Hepatocyte (in vitro differentiated cells): ENCODE measurements around the gene KIF27. TPM values are rescaled to one million over a fixed set of nuclear protein-coding genes. Genes with fewer than 3 reads are reported as not detected.

ENCODE experiments used
- DNase-seq: peaks from one replicate; pipeline ENCODE4 v3.0.0-alpha.2; 2016; ENCODE audit warnings: low spot score
- H2AFZ ChIP-seq: fragments of 200-600 bp; sonication (generic); 2 replicates; pipeline ENCODE4 v1.6.0; 2016; ENCODE audit warnings: antibody characterized with exemption, mild to moderate bottlenecking
- H3K27ac ChIP-seq: fragments of 200-600 bp; sonication (generic); 2 replicates; pipeline ENCODE4 v1.5.1; 2016; ENCODE audit warnings: mild to moderate bottlenecking
- H3K27me3 ChIP-seq: fragments of 200-600 bp; sonication (generic); 2 replicates; pipeline ENCODE4 v1.6.1; 2016
- H3K36me3 ChIP-seq: fragments of 200-600 bp; sonication (generic); replicated peaks from 2 replicates; pipeline ENCODE4 v1.5.1; 2016; ENCODE audit warnings: low read depth; ENCODE audit not compliant: insufficient read depth
- H3K4me1 ChIP-seq: fragments of 200-600 bp; sonication (generic); 2 replicates; pipeline ENCODE4 v1.5.1; 2016; ENCODE audit warnings: mild to moderate bottlenecking, moderate library complexity; ENCODE audit not compliant: insufficient read depth
- H3K4me2 ChIP-seq: fragments of 200-600 bp; sonication (generic); 2 replicates; pipeline ENCODE4 v1.6.0; 2016
- H3K4me3 ChIP-seq: fragments of 200-600 bp; sonication (generic); 2 replicates; pipeline ENCODE4 v1.5.1; 2016; ENCODE audit warnings: mild to moderate bottlenecking
- H3K79me2 ChIP-seq: fragments of 200-600 bp; sonication (generic); 2 replicates; pipeline ENCODE4 v1.6.0; 2017; ENCODE audit warnings: mild to moderate bottlenecking
- H3K9me2 ChIP-seq: fragments of 200-600 bp; sonication (generic); replicated peaks from 2 replicates; pipeline ENCODE4 v1.6.0; 2017; ENCODE audit warnings: mild to moderate bottlenecking; ENCODE audit not compliant: insufficient read depth
- H3K9me3 ChIP-seq: fragments of 200-600 bp; sonication (generic); 2 replicates; pipeline ENCODE4 v1.5.1; 2016; ENCODE audit warnings: low read depth, mild to moderate bottlenecking
- H4K20me1 ChIP-seq: fragments of 200-600 bp; sonication (generic); 2 replicates; pipeline ENCODE4 v1.6.0; 2016; ENCODE audit warnings: mild to moderate bottlenecking; ENCODE audit not compliant: insufficient read depth, poor library complexity, severe bottlenecking
- CTCF ChIP-seq: fragments of 200-600 bp; sonication (generic); IDR thresholded peaks from 2 replicates; pipeline ENCODE4 v1.5.1; 2016; ENCODE audit warnings: antibody characterized with exemption, mild to moderate bottlenecking; ENCODE audit not compliant: poor library complexity
- EZH2 ChIP-seq: fragments of 200-600 bp; sonication (generic); IDR thresholded peaks from 2 replicates; pipeline ENCODE4 v1.6.1; 2016; ENCODE audit warnings: antibody characterized with exemption, mild to moderate bottlenecking, borderline replicate concordance
- EZH2phosphoT487 ChIP-seq: fragments of 200-600 bp; sonication (generic); IDR thresholded peaks from one replicate; pipeline ENCODE4 v1.6.1; 2018; ENCODE audit warnings: antibody characterized with exemption, mild to moderate bottlenecking, low read depth, moderate library complexity; ENCODE audit not compliant: unreplicated experiment, severe bottlenecking
- WGBS: methylation state at CpG from one replicate; pipeline ENCODE4 v1.1.6; 2016; ENCODE audit warnings: low lambda C conversion rate; ENCODE audit errors: missing lambda C conversion rate; 5-methylcytosine and 5-hydroxymethylcytosine counted together
- polyA plus RNA-seq: library from polyadenylated mRNA; unstranded; fragments of >200 nt; fragmentation: Nextera tagmentation; extraction: Ambion mirVana; gene quantifications from 2 replicates; pipeline ENCODE4 v1.2.1, GENCODE V29; 2016
- total RNA-seq: library from RNA; depleted of rRNA; stranded (reverse); fragments of >200 nt; gene quantifications from 2 replicates; pipeline ENCODE4 v1.2.3, GENCODE V29; 2014

The KIF27 gene
- total and polyA plus RNA-seq, 2 experiments from 2014 or later, result 4.6 to 6.2 TPM

DNA sequence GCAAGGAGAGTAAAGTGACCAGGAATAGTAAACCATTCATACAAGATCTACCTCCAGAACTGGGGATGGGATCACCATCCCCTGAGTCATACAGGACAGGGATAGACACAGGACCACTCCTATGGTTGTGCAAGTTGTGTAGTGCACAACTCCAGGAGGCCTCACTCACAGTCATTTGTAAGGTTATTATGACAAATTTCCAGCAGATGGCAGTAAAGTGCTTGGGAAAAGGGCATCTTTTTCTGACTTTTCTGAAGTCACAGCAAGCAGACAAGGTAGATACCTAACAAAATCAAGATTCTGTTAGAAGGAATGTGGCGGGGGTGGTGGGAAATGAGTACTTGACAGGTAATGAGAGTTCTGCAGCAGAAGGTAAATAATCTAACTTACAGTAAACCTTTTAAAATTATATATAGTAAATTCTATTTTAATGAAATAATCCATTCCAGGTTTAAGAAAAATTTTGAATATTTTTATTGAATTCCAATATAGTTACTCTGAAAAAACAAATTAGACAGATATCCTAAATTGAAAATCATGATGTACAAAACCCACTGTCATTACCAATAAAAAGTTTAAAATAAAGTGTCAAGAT is 16.7 kb upstream of the KIF27 start:
- TF ChIP-seq CTCF (peak; percentile 77), EZH2 (no peak)
- no peak overlapping the region for H2AFZ ChIP-seq
- no peak overlapping the region for H3K27ac ChIP-seq
- no peaks in the 10 kb centered on the region for H3K79me2 ChIP-seq
- H3K4me1 ChIP-seq, result no peaks in the 10 kb centered on the region
- 18% methylated on average over 1 of the region's 1 CpG for WGBS
- peak; percentile 85 for DNase-seq
- no peak overlapping the region for H3K4me2 ChIP-seq
- no peak overlapping the region for H3K4me3 ChIP-seq
- H4K20me1 ChIP-seq, result no peaks in the 10 kb centered on the region
- H3K36me3 ChIP-seq, result no peaks in the 10 kb centered on the region
- no peaks in the 10 kb centered on the region for H3K9me2 ChIP-seq
- H3K9me3 ChIP-seq, result no peaks in the 10 kb centered on the region
- H3K27me3 ChIP-seq, result no peaks in the 10 kb centered on the region

DNA sequence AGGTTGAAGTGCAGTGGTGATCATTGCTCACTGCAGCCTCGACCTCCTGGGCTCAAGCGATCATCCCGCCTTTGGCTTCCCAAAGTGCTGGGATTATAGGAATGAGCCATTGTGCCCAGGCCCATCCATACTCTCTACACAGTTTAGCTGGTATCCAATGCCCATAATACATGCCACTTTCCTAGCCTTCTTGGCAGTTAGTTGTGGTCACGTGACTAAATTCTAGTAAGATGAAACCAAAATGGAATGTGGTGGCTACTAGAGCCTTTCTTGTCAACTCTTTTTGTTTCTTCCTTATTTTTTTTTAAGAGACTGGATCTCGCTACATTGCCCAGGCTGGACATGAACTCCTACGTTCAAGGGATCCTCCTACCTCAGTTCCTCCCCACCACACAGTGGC is 15.3 kb upstream of the KIF27 start:
- no peak for DNase-seq
- Histone ChIP-seq H3K9me3 (no peaks in the 10 kb centered on the region), H3K79me2 (no peaks in the 10 kb centered on the region), H3K9me2 (no peaks in the 10 kb centered on the region), H3K27ac (no peak overlapping the region), H3K4me3 (no peak overlapping the region), H3K4me1 (no peaks in the 10 kb centered on the region), H2AFZ (no peak overlapping the region), H4K20me1 (no peaks in the 10 kb centered on the region), H3K4me2 (no peak overlapping the region), H3K27me3 (no peaks in the 10 kb centered on the region), H3K36me3 (no peaks in the 10 kb centered on the region)
- WGBS, result 91% methylated on average over 6 of the region's 6 CpGs
- TF ChIP-seq EZH2phosphoT487 (no peak), EZH2 (no peak), CTCF (no peak)

GRCh38 chr9:83935276-83935935 is 14.2 kb upstream of the KIF27 start:
- WGBS, result 80% methylated on average over 3 of the region's 3 CpGs
- H3K27me3 ChIP-seq, result no peaks in the 10 kb centered on the region
- no peak overlapping the region for H3K4me2 ChIP-seq
- H3K4me1 ChIP-seq, result no peaks in the 10 kb centered on the region
- no peak overlapping the region for H3K27ac ChIP-seq
- no peaks in the 10 kb centered on the region for H3K9me2 ChIP-seq
- no peaks in the 10 kb centered on the region for H3K9me3 ChIP-seq
- no peaks in the 10 kb centered on the region for H3K79me2 ChIP-seq
- TF ChIP-seq EZH2phosphoT487 (no peak), CTCF (no peak), EZH2 (no peak)
- no peak overlapping the region for H2AFZ ChIP-seq
- H3K36me3 ChIP-seq, result no peaks in the 10 kb centered on the region
- no peaks in the 10 kb centered on the region for H4K20me1 ChIP-seq
- peak; percentile 28 for DNase-seq
- no peak overlapping the region for H3K4me3 ChIP-seq
